ENCODE measurements around the gene DHRS12. TPM values are rescaled to one million over a fixed set of nuclear protein-coding genes. Genes with fewer than 3 reads are reported as not detected.

DHRS12 gene
- total and polyA plus RNA-seq, 8 donors = 11.7 to 20.2 (median 14.9) TPM

DNA sequence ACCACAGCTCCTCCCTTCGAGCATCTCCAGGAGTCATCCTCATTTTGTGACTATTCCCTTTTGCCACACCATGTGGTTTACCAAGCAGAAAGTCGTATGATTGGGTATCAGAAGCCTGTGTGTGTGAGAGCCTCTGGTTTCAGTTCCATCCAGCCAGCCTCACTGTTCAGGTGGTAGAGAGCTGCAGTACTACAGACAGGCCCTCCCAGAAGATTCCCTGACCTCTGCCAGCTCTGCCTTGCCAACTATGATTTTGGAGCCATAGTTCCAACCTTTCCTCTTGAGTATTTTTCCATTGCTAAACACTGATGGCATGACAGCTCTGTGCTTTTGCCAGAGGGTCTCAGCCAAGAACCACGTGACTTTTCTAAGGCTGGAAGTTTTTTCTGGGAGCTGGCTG lies 82.5 kb downstream of the DHRS12 start:
- Histone ChIP-seq H3K27me3 (no peaks in the 10 kb centered on the region), H3K9me3 (no peaks in the 10 kb centered on the region), H3K27ac (no peak overlapping the region), H3K4me1 (no peaks in the 10 kb centered on the region), H3K36me3 (peaks cover 0 to 8% of the 10 kb centered on the region in 2 donors), H3K4me3 (no peak overlapping the region)
- peak in 1 of 4 donors; percentile 45 for DNase-seq
- intact Hi-C loops (cut with DNase I) = no loop called here
- ATAC-seq = no peak
- TF ChIP-seq, protein P1, sequence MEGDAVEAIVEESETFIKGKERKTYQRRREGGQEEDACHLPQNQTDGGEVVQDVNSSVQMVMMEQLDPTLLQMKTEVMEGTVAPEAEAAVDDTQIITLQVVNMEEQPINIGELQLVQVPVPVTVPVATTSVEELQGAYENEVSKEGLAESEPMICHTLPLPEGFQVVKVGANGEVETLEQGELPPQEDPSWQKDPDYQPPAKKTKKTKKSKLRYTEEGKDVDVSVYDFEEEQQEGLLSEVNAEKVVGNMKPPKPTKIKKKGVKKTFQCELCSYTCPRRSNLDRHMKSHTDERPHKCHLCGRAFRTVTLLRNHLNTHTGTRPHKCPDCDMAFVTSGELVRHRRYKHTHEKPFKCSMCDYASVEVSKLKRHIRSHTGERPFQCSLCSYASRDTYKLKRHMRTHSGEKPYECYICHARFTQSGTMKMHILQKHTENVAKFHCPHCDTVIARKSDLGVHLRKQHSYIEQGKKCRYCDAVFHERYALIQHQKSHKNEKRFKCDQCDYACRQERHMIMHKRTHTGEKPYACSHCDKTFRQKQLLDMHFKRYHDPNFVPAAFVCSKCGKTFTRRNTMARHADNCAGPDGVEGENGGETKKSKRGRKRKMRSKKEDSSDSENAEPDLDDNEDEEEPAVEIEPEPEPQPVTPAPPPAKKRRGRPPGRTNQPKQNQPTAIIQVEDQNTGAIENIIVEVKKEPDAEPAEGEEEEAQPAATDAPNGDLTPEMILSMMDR (IDR thresholded peaks at IDR 0.05) = no peak

DNA sequence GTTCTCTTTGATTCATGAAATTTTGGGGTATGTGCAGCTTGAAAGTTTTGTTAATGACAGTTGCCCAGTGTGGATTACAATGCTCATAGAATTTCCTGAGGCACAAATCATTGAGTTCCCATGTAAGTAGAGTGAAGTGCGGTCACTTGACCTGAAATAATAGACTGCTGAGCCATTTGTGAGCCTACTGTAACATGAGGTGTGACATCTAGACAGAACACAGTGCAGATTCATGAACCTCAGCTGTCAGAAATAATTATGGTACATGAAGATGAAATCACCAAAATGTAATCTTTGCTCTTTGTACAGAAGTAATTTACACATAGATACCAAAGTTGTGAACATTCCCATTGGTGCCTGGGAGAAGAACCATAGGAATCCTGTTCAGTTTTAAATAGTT lies 84.6 kb downstream of the DHRS12 start:
- intact Hi-C loops (cut with DNase I) = no loop called here
- DNase-seq (no peak), ATAC-seq (no peak)
- no peaks in the 10 kb centered on the region for H3K36me3 ChIP-seq
- no peak overlapping the region for H3K27ac ChIP-seq
- H3K4me3 ChIP-seq = no peak overlapping the region
- peaks cover 0 to 8% of the 10 kb centered on the region in 2 donors for H3K4me1 ChIP-seq
- H3K9me3 ChIP-seq = no peaks in the 10 kb centered on the region
- TF ChIP-seq, protein P1 (IDR thresholded peaks at IDR 0.05) = no peak
- no peaks in the 10 kb centered on the region for H3K27me3 ChIP-seq

Other genes with a start within 250 kb of the DHRS12 start
- gene WDFY2, start 219.7 kb downstream of the DHRS12 start, total RNA-seq = 10 to 100 TPM in 1 of 2 donors, 1 to 10 TPM in 1; 9.7 to 15.4 TPM
- 10 to 100 TPM; 20.9 to 33.3 (median 25.1) TPM for gene WDFY2, start 219.7 kb downstream of the DHRS12 start, polyA plus RNA-seq (ENCODE audit: insufficient read length in 6 of 6)
- gene TMEM272, start 41.0 kb upstream of the DHRS12 start, total RNA-seq = under 1 TPM in 1 of 2 donors, not detected in 1; 0.13 TPM
- gene TMEM272, start 41.0 kb upstream of the DHRS12 start, polyA plus RNA-seq (ENCODE audit: insufficient read length in 6 of 6) = under 1 TPM; 0.17 to 0.42 (median 0.27) TPM
- not detected for gene CCDC70, start 57.8 kb upstream of the DHRS12 start, total RNA-seq
- not detected for gene CCDC70, start 57.8 kb upstream of the DHRS12 start, polyA plus RNA-seq (ENCODE audit: insufficient read length in 6 of 6)
- gene ATP7B, start 207.3 kb upstream of the DHRS12 start, total RNA-seq = 1 to 10 TPM; 5.9 to 7.2 TPM
- 10 to 100 TPM; 17.9 to 20.5 (median 18.5) TPM for gene ATP7B, start 207.3 kb upstream of the DHRS12 start, polyA plus RNA-seq (ENCODE audit: insufficient read length in 6 of 6)
- gene ALG11, start 208.2 kb upstream of the DHRS12 start, total RNA-seq = 10 to 100 TPM; 31.2 to 31.9 TPM
- gene ALG11, start 208.2 kb upstream of the DHRS12 start, polyA plus RNA-seq (ENCODE audit: insufficient read length in 6 of 6) = 10 to 100 TPM; 27.1 to 34.9 (median 31.3) TPM
- gene UTP14C, start 220.5 kb upstream of the DHRS12 start, total RNA-seq = 10 to 100 TPM; 16.9 to 18.2 TPM
- 10 to 100 TPM; 28.6 to 33.4 (median 31.8) TPM for gene UTP14C, start 220.5 kb upstream of the DHRS12 start, polyA plus RNA-seq (ENCODE audit: insufficient read length in 6 of 6)